CD1c-positive myeloid dendritic cell (primary cell): ENCODE measurements around the gene EPHA2.

Experiments
- DNase-seq: peaks from one replicate; pipeline ENCODE4 v3.0.0-alpha.2; 2016; ENCODE audit errors: extremely low spot score

The EPHA2 gene

DNA sequence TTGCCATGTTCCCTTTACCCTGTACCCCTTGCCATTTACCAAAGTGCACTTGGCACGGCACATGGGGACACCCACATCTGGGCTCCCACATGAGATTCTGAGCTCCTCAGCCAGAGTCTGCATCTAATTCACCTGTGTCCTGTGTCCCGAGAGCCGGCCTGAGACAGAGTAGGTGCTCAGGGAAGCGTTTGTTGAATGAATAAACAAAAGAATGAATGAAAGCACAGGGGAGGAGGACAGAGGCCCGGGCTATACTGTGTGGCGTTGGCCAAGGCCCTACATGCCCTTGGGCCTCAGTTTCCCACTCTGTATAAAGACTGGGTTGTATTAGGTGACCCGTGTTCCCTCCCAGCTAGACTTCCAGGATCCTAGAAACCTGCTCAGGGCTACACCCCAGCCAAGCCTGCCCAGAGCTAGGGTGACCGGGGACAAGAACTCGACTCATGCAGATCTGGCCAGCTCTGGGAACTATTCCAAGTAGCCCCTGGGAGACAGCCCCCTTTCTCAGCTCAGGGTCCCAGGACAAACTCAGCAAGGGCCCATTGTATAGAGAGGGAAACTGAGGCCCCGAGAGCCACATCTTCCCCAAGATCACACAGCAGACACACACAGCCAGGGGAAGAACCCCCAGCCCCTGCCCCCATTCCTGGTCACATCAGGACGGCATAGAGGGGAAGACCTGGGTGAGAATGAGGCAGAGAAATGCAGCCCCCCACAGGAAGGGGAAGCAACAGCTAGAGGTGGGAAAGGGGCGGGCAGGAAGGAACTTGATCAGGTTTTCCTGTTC is 6.0 kb downstream of the EPHA2 start:
- no peak for DNase-seq

DNA sequence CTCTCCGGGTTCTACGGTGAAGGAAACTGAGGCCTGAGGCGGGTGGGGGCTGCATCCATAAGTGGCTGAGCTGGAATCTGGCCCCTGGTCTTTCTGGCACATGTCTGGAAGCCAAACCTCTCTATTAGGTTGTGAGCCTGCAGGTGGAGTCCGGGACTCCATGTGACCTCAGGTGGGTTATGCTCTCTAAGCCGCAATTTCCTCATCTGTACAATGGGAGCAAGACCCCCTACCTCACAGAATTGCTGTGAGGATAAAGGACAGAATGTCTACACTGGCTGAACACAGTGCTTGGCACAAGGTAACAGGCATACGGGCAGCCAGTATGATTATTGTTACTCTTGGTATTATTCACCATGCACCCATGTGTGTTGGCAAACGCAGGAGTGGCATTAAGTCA is 6.7 kb downstream of the EPHA2 start:
- DNase-seq, result no peak

DNA sequence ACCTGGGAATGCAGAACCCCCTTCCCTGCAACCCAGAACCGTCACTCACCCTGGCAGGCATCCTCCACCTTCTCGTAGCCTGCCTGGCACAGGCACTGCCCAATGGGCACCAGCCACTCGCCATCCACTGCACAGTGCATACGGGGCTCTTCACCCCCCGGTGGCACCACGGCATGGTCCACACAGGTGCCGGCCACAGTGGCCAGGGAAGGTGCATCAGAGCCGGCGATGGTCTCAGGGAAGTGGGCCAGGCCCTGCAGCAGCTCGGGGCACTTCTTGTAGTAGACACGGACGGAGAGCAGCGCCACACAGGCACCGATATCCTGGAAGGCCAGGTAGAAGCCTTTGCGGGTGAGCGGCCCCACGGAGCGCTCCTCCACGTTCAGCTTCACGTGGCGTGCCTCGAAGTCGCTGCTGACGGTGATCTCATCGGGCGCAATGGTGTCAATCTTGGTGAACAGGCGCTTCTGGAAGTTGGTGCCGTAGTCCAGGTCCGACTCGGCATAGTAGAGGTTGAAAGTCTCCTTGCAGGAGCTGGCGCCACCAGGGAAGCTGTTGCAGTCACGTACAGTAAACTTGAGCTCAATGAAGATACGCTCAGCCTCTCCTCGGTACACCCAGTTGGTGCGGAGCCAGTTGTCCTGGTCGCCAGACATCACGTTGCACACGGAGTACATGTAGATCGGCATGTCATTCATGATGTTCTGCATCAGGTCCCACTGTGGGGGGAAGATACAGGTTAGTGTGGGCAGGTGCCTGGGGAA is 7.4 kb downstream of the EPHA2 start:
- DNase-seq, result no peak

DNA sequence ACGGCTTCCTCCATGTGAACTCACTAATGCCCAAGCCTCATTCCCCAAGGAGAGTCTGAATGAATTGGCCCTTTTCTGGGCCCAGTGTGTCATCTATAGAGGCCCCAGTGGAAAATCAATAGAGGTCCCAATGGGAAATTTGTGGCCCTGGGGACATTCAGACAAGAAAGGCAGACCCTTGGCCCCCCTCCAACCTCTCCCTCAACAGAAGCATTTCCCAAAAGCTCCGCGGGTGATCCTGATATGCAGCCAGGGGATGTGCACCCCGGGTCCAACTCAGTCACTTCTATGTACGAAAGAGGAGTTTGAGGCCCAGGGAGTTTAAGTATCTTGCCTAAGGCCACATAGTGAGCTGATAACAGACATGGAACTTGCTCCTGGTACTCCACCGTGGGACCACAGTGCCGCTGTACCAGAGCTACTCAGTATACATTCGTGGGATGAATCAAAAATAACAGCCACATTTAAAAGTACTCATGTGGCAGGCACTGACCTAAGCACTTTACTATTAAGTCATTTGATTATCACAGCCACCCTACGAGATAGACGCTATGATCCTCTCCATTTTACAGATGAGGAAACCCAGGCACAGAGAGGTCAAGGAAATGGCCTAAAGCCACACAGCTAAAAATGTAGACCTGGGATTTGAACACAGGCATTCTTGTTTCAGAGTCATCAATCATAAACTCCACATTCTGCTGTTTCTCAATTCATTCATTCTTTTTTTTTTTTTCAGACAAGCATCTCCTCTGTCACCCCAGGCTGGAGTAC is 8.5 kb downstream of the EPHA2 start:
- DNase-seq, result no peak

DNA sequence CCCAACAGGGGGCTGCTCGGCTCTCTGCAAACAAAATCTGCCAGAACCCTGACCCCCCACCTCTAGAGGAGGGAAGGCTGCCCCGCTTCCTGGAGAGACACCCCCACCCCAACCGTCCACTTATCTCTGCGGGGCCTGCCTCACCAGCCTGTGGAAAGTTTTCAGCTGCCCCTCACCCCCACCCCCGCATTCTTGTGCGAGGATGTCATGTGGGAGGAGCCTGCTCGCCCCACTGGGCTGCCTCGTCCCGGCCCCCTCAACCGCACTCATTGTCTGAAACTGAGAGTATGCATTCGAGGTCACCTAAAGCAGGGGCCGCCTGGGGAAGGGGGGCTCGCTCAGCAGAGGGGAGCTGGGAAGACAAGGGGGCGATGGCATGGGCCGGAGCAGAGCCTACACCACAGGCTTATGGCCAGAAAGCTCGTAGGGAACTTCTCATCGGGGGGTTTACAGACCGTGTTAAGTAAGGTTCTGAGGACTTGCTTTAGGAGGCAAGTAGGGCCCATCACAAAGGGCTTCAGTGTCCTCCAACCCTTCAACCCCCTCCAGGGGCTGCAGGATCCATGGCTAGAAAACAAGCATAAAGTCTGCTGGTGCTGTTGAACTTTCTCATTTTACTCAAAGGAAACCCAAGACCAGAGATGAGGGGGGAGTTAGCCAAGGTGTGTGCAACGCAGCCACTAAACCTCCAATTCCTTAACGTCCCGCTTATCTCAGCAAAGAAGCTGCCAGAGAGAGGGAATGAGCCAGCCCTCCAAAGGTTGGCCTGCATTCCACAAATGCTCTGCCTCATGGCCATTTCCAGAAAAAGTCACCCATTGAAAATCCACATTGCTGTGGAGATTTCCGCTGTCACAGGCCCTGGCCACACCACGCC is 9.4 kb downstream of the EPHA2 start:
- DNase-seq, result no peak

DNA sequence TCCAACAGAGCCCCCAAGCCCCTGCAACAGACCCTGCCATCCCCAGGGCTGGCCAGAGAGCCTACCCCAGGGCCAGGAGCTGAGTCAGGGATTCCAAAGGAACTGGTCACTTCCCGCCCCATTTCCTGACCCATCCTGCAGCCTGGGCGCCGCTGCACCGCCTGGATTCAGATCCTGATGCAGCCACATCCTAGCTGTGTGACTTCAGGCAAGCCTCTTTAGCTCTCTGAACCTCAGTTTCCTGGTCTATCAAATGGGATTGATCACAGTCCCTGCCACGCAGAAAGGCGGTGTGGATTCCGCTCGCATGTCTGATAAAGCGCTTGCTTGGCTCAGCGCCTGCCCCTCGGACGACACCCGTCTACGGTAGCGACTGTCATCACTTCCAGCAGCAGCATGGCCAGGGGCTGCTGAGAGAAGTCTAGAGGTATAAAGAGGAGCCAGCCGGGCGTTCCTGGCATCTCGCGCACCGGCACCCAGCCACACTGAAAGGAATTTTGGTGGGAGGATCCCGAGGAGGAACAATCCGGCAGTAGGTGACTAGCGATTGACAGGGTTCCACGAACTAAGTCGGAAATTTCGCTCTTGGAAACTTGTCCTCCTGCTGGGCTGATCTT is 10.1 kb downstream of the EPHA2 start:
- DNase-seq, result no peak

DNA sequence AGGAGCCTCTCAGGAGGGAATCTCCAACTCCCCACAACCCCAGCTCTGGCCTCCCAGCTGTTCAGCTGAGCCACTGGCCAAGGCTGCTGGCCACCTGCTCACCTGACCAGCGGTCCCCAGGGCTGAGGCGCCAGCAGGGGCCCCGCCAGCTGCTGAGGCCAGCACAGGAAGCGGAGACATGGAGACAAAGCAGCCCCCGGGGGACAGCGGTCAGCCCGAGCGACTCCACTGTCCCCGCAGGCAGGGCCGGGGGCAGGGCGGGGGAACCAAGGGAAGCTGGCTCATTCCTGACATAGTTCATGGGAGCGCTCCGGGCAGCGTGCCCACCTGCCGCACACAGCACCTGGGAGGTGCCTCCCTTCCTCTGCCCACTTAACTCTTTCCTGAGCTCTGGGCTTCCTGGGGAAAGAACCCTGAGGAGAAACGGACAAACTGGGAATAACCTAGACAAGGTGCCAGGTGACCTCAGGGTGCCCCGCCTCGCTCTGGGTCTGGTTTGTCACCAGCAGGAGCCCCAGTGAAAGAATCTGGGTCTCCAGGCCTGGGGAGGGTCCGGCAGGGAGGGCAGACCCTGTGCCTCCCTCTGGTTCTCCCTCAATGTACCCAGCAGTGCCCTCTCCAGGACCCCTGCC is 10.7 kb downstream of the EPHA2 start:
- DNase-seq, result no peak

DNA sequence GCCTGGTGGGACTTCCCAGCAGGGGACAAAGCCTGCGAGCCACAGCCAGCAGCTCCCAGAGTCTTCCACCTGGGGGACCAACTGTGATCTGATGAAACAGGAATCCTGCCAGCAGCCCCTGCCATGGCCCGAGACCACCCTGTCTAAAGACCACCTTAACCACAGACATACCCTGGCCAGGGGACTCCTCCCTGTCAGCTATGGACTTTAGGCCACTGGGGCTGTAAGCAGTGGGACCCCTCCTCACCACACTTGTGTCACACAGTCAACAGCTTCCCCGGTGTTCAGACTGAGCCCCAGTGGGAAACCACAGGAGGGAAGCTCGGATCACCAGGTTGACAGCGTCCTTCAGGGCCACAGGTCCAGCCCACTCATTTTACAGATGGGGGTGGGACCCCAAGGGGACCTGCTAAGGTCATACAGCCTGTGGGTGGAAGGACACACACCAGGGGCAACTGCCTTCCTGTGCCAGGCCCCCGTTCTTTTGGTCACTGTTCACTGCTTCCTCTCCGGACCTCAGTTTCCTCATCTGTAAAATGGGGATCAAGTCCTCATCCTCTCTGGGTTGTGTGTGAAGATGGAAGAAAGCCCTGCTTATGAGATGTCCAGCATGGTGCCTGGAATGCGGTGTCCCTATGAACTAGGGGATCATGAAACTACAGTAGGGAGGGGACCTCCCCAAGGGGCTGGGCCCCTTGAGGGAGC is 11.4 kb downstream of the EPHA2 start:
- DNase-seq, result no peak

DNA sequence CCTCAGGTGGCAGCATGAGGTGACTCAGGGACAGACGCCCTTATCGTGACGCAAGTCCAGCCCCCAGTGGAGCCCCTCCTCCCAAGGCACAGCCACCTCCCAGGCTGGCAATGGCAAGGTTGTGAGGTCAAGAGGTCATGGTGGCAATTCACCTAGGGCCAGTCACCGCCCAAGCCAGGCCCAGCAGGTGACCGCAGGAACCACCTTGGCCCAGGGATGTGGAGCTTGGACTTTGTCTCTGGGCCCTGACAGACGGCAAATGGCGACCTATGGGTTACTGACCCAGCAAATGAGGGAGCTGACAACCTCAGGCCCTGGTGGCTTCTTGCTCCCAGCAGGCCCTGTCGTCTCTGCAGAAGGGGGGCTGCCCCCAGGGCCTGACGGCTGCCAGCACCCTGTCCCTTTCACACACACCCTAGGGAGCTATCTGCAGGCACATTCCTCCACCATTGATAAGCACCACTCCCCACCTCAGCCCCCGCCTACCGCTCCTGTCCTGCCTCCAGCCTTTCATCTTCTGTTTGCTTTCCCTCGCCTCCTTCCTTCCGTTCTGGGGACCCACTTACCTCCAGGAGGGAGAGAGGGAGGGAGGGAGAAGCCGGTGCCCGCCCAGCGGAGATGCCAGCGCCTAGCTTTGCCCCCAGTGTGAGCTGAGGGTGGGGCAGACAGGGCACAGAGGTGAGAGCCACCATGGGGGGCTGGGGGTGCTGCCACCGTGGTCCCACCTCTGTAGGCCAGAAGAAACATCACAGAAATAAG is 12.1 kb downstream of the EPHA2 start:
- no peak for DNase-seq

DNA sequence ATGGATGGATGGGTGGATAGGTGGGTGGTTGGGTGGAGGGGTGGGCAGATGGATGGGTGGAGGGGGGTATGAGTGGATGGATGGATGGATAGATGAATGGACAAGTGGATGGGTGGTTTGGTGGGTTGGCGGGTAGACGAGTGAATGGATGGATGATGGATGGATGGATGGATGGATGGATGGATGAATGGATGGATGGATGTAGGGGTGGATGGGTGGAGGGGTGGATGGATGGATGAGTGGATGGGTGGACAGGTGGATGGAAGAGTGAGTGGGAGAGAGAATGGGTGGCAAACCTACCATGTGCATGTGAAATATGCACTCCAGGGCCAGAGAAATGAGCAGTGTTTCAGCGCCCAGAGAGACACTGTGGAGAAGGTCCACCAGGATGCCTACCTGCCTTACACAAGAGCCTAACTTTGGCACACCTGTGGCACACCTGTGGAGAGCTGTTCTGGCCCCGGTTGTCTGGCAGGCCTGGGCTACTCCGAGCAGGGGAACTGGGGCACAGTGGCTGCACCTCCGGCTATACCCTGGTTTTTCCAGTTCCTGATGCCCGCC is 12.8 kb downstream of the EPHA2 start:
- DNase-seq, result no peak

DNA sequence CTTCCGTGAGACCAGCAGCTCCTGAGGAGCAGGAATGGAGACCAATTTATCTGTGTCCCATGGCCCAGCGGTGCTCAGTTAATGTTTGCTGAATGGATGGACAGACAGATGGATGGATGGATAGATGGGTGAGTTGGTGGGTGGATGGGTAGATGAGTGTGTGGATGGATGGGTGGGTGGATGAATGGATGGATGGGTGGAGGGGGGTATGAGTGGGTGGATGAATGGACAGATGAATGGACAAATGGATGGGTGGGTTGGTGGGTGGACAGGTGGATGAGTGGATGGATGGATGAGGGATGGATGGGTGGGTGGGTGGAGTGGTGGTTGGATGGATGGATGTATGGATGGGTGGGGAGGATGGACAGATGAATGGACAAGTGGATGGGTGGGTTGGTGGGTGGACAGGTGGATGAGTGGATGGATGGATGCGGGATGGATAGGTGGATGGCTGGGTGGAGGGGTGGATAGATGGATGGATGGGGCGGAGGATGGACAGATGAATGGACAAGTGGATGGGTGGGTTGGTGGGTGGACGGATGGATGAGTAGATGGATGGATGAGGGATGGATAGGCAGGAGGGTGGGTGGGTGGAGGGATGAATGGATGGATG is 13.4 kb downstream of the EPHA2 start:
- no peak for DNase-seq

DNA sequence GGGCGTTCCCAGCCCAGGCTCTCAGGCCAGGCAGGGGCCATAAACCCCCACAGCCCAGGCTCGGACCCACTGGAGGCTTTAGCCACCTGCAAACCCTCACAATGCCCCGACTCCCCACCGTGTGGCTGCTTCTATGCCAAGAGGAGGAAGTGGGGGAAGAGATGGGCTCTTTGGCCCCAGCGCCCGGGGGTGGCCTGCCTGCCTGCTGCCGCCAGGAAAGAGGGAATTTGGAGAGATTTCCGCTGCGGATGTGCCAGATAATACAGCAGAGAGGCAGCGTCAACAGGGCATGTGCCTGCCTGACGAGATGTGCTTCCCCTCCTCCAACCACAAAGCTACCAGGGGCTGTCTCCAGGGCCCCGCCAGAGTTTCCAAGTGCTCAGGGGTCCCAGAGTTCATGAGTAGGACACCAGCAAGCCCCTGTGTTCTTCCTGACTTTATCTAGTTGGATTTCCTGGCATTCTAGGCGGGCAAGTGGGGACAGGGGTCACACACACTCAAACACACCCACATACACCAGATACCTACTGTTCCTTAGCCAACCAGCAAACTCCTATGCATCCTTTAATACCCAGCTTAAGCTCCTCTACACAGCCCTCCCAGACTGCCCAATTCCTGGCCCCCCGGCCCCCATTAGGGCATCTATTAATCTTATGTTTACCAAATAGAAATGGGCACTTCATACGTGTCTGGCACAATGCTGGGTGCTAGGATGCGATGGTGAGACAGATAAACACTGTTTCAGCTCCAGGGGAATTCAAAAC is 14.1 kb downstream of the EPHA2 start:
- no peak for DNase-seq

DNA sequence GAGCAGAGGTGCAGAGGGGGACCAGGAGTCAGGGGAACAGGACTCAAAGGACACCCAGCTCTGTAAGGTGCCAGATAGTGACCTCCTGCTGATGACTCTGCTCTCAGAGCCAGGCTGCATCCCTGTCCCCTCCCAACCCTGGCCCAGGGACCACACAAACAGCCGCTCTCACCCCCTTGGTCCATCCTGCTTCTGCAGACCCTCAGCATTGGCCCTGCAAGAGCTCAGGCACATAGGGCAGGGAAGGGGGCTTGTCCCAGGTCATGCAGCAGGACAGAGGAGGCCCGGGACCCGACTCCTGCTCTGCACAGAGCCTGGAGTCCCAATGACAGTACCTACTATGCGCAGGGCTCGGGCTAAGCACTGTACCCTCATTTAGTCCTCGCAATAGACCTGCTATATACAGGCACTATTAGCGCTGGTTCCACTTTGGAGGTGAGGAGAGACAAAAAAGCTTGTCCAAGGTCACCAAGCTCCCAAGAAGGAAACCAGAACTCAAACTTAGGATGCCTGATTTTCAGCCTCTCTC is 15.7 kb downstream of the EPHA2 start:
- no peak for DNase-seq

DNA sequence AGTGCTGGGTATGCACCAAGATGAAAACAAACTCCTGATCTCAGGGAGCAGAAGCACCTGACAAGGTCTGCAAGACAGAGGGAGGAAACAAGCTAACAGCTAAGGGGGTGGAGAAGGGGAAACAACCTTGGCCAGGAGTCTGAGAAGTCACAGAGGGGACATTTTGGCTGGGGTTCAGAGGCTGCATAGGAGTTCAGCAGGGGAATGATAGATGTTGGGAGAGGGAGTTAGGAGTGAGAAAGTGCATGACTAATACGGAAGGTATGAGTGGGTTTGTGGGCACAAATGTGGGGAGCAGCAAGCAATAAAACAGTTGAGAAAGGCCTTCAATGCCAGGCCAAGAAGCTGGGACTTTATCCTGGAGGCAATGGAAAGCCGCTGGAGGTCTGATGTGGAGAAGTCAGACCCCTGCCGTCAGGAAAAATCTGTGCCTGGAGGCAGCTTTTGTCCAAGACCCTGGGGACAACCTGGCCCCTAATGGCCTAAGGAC is 16.4 kb downstream of the EPHA2 start:
- DNase-seq, result no peak

DNA sequence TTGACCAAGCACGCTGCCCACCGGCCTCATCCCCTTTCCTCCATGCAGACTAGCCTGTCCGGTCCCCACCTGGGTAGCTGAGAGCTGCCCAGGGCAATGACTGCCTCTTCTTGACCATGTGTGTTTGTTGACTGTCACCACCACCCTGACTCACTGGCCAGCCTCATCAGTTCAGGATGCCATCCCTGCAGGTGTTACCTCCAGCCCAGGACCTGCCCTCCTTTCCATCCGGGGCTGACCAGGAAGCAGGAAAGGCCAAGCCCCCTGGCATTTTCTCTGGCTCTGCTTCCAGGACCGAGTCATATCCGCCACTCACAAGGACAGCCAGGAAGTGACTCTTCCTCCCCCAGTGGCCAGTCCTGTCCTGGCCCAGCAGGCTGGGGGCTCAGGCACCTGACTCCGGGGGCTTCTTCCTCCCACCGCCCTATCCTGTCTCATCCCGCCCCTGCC is 17.1 kb downstream of the EPHA2 start:
- DNase-seq, result no peak

DNA sequence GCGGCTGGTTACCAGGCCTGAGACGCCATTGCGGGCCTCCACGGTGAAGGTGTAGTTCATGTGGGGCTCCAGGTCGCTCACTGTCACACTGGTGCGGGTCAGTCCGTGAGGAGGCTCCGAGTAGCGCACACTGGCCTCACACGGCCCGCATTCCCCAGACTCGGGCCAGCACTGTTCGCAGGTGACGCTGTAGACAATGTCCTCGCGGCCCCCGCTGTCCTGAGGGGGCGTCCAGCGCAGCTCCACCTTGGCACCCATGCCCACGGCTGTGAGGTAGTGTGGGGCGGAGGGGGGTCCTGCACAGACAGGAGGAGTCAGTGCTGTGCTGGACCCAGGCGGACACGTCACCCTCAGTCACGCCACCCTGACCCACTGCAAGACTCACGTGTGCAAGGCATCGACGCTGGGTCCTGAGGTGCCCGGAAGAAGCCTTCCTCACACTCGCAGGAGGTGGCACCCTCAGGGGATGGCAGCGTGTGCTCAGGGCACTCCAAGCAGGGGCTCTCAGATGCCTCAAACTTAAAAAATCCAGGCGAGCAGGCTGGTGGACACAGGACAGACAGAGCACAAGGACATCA is 17.9 kb downstream of the EPHA2 start:
- DNase-seq, result no peak

DNA sequence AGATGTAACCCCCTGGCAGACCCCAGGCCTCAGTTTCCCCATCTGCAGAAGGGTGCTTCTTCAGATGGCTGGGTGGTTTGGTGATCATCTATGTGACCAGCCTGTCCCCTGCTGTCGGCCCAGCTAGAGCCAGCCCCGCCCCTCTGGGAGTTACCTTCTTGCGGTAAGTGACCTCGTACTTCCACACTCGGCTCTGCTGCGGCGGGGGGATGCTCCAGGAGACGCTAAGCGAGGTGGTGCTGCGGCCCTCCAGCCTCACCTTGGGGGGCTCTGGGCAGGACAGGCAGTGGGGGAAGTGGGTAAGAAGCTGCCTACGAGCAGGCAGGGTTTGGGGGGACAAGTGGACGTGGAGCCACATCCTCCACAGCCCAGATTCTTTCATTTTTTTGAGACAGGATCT is 20.4 kb downstream of the EPHA2 start:
- DNase-seq, result no peak
